ENCODE data around the gene MAML3.

- TF ChIP-seq GATA3 (IDR thresholded peaks at IDR 0.05; ENCODE audit: low read depth, low read length) (no peak), GATA2 (IDR thresholded peaks at IDR 0.05; ENCODE audit: low read depth, low read length) (peak; percentile 61)
Observed at GRCh38 chr4:139943277-139943676, 210.7 kb downstream of the MAML3 start.
